Small intestine (tissue), 7 donors: ENCODE results near the gene PTCD1. TPM values are rescaled to one million over a fixed set of nuclear protein-coding genes. Genes with fewer than 3 reads are reported as not detected.

Experiments
- DNase-seq, 2 donors: peaks; one replicate each; pipeline versions ENCODE4 v3.0.0 to v3.0.0-alpha.2; 2013
- FAIRE-seq: peaks from 2 replicates; lab custom pipeline; 2012; peaks lifted over from hg19 to GRCh38; lab: Jason Lieb, UNC
- H3K27ac ChIP-seq, 3 donors: one replicate each; pipeline ENCODE4 v1.5.1; 2013; ENCODE audit warnings: low read length in 2 of 3, mild to moderate bottlenecking in 2 of 3, control low read depth in 1 of 3, inconsistent platforms in 1 of 3, low read depth in 1 of 3, moderate library complexity in 1 of 3
- H3K27me3 ChIP-seq, 3 donors: one replicate each; pipeline ENCODE4 v1.6.1; 2013; ENCODE audit warnings: low read length in 3 of 3, inconsistent platforms in 1 of 3; ENCODE audit not compliant: control insufficient read depth in 3 of 3, insufficient read depth in 3 of 3
- H3K36me3 ChIP-seq, 3 donors: one replicate each; pipeline ENCODE4 v1.6.1; 2013; ENCODE audit warnings: low read length in 3 of 3, inconsistent platforms in 1 of 3, low read depth in 1 of 3, mild to moderate bottlenecking in 1 of 3, moderate library complexity in 1 of 3; ENCODE audit not compliant: control insufficient read depth in 3 of 3, insufficient read depth in 2 of 3
- H3K4me1 ChIP-seq, 3 donors: one replicate each; pipeline ENCODE4 v1.6.1; 2013; ENCODE audit warnings: low read length in 2 of 3, inconsistent platforms in 1 of 3, low read depth in 1 of 3, mild to moderate bottlenecking in 1 of 3, moderate library complexity in 1 of 3; ENCODE audit not compliant: control insufficient read depth in 3 of 3, insufficient read depth in 2 of 3
- H3K4me3 ChIP-seq, 3 donors: one replicate each; pipeline ENCODE4 v1.5.1; 2013; ENCODE audit warnings: low read length in 3 of 3, control low read depth in 1 of 3, inconsistent platforms in 1 of 3, low read depth in 1 of 3, mild to moderate bottlenecking in 1 of 3, moderate library complexity in 1 of 3
- H3K9me3 ChIP-seq, 2 donors: one replicate each; pipeline ENCODE4 v1.6.1; 2013; ENCODE audit warnings: low read depth in 1 of 2, low read length in 1 of 2; ENCODE audit not compliant: control insufficient read depth in 2 of 2, insufficient read depth in 1 of 2
- WGBS, 3 donors: extraction: QIAGEN DNeasy Blood & Tissue Kit; methylation state at CpG; one replicate each; pipeline ENCODE4 v1.1.7; 2013; 5-methylcytosine and 5-hydroxymethylcytosine counted together
- polyA plus RNA-seq, 4 donors: library from polyadenylated mRNA; stranded (reverse) in 3 of 4; unstranded in 1 of 4; fragments of 200-250 nt in 3 of 4; fragments of 120-200 nt in 1 of 4; gene quantifications; one replicate each; pipeline versions ENCODE4 v1.2.1 to v1.2.3, GENCODE V29; 2013
- donor health status: healthy with polysubstance abuse.
- donor health status: control.
- donor health status: control.
- donor health status: Bipolar disorder and iron deficiency.
- donor health status: healthy.

The PTCD1 gene
- polyA plus RNA-seq, 4 donors = 2.7 to 4.8 (median 3.9) TPM

- Histone ChIP-seq H3K27ac (peak overlapping the region in 2 of 3 donors; percentile 19 to 99), H3K4me1 (peaks cover 5 to 17% (median 13%) of the 10 kb centered on the region in 3 donors)
Measured at GRCh38 chr7:99409806-99410205, 28.8 kb downstream of the PTCD1 start.

GRCh38 chr7:99409192-99409572, 29.4 kb downstream of the PTCD1 start:
- DNase-seq = no peak
- Histone ChIP-seq H3K4me3 (peak overlapping the region; percentile 79 to 88 (median 87)), H3K27ac (peak overlapping the region; percentile 59 to 99 (median 98)), H3K27me3 (no peaks in the 10 kb centered on the region), H3K36me3 (peaks cover 9 to 46% (median 12%) of the 10 kb centered on the region in 3 donors), H3K9me3 (no peaks in the 10 kb centered on the region), H3K4me1 (peaks cover 5 to 17% (median 13%) of the 10 kb centered on the region in 3 donors)
- 0% methylated on average over 18 of the region's 18 CpGs for WGBS, 3 donors
- no peak for FAIRE-seq

More at GRCh38 chr7:99409806-99410205, 28.8 kb downstream of the PTCD1 start:
- H3K4me3 ChIP-seq = peak overlapping the region; percentile 79 to 88 (median 87)
- WGBS, 3 donors = 25 to 42% (median 27%) methylated on average over 3 of the region's 3 CpGs
- no peaks in the 10 kb centered on the region for H3K27me3 ChIP-seq
- peaks cover 0 to 3% of the 10 kb centered on the region in 2 donors for H3K9me3 ChIP-seq
- FAIRE-seq = no peak
- peak in 1 of 2 donors; percentile 20 for DNase-seq
- H3K36me3 ChIP-seq = peaks cover 12 to 46% (median 13%) of the 10 kb centered on the region in 3 donors

- Histone ChIP-seq H3K9me3 (no peaks in the 10 kb centered on the region), H3K4me3 (peak within 1 kb of the TSS; percentile 79 to 88 (median 87)), H3K4me1 (peaks cover 5 to 17% (median 13%) of the 10 kb centered on the region in 3 donors), H3K27me3 (no peaks in the 10 kb centered on the region), H3K27ac (peak within 1 kb of the TSS; percentile 74 to 99 (median 98)), H3K36me3 (peaks cover 7 to 47% (median 12%) of the 10 kb centered on the region in 3 donors)
- 0% methylated on average over 44 to 72 of the region's 72 CpGs for WGBS, 3 donors
- FAIRE-seq (no peak), DNase-seq (peak; percentile 95 to 98)
Measured at GRCh38 chr7:99408379-99409191, 30.0 kb downstream of the PTCD1 start, which contains the start of the genes BUD31 and PDAP1. TSS of gene BUD31 (plus strand) at chr7:99408969. CDS start at chr7:99411093, 2,124 bp downstream. TSS of gene PDAP1 (minus strand) at chr7:99408597. CDS start at chr7:99408548, 49 bp downstream.

GRCh38 chr7:99407872-99408378, 30.7 kb downstream of the PTCD1 start:
- 0 to 2% (median 0%) methylated on average over 28 of the region's 28 CpGs for WGBS, 3 donors
- no peaks in the 10 kb centered on the region for H3K9me3 ChIP-seq
- H3K27ac ChIP-seq = peak overlapping the region; percentile 74 to 99 (median 98)
- peak overlapping the region; percentile 79 to 88 (median 87) for H3K4me3 ChIP-seq
- FAIRE-seq = no peak
- peaks cover 5 to 17% (median 13%) of the 10 kb centered on the region in 3 donors for H3K4me1 ChIP-seq
- peaks cover 8 to 45% (median 15%) of the 10 kb centered on the region in 3 donors for H3K36me3 ChIP-seq
- no peaks in the 10 kb centered on the region for H3K27me3 ChIP-seq
- peak; percentile 45 to 66 for DNase-seq

GRCh38 chr7:99406557-99406956, 32.0 kb downstream of the PTCD1 start:
- H3K4me3 ChIP-seq = no peak overlapping the region
- no peak for DNase-seq
- H3K27me3 ChIP-seq = no peaks in the 10 kb centered on the region
- no peaks in the 10 kb centered on the region for H3K9me3 ChIP-seq
- H3K4me1 ChIP-seq = peaks cover 5 to 17% (median 13%) of the 10 kb centered on the region in 3 donors
- peaks cover 10 to 48% (median 11%) of the 10 kb centered on the region in 3 donors for H3K36me3 ChIP-seq
- 22 to 51% (median 29%) methylated on average over 1 of the region's 1 CpG for WGBS, 3 donors
- no peak for FAIRE-seq
- H3K27ac ChIP-seq = no peak overlapping the region

- 93 to 94% (median 93%) methylated on average over 10 of the region's 10 CpGs for WGBS, 3 donors
- Histone ChIP-seq H3K27me3 (no peaks in the 10 kb centered on the region), H3K4me3 (no peak overlapping the region), H3K36me3 (peaks cover 4 to 53% (median 11%) of the 10 kb centered on the region in 3 donors), H3K9me3 (no peaks in the 10 kb centered on the region), H3K4me1 (peaks cover 5 to 14% (median 11%) of the 10 kb centered on the region in 3 donors), H3K27ac (no peak overlapping the region)
- FAIRE-seq = no peak
- no peak for DNase-seq
Measured at GRCh38 chr7:99404977-99405320, 33.6 kb downstream of the PTCD1 start.

GRCh38 chr7:99404235-99404976, 34.2 kb downstream of the PTCD1 start:
- DNase-seq = no peak
- Histone ChIP-seq H3K9me3 (no peaks in the 10 kb centered on the region), H3K27me3 (no peaks in the 10 kb centered on the region), H3K36me3 (peaks cover 4 to 59% (median 12%) of the 10 kb centered on the region in 3 donors), H3K4me1 (peaks cover 5 to 11% (median 7%) of the 10 kb centered on the region in 3 donors), H3K27ac (no peak overlapping the region), H3K4me3 (no peak overlapping the region)
- FAIRE-seq = no peak
- 82 to 86% (median 85%) methylated on average over 18 of the region's 18 CpGs for WGBS, 3 donors

- peaks cover 4 to 65% (median 12%) of the 10 kb centered on the region in 3 donors for H3K36me3 ChIP-seq
- H3K27me3 ChIP-seq = no peaks in the 10 kb centered on the region
- WGBS, 3 donors = 89 to 96% (median 92%) methylated on average over 5 of the region's 5 CpGs
Measured at GRCh38 chr7:99403764-99404163, 34.8 kb downstream of the PTCD1 start.

More at GRCh38 chr7:99403764-99404163, 34.8 kb downstream of the PTCD1 start:
- Histone ChIP-seq H3K27ac (no peak overlapping the region), H3K4me1 (peaks cover 5 to 11% (median 7%) of the 10 kb centered on the region in 3 donors), H3K9me3 (no peaks in the 10 kb centered on the region), H3K4me3 (no peak overlapping the region)
- FAIRE-seq (no peak), DNase-seq (no peak)
